A549 (cell line): ENCODE data around the gene KAT8. TPM values are rescaled to one million over a fixed set of nuclear protein-coding genes. Genes with fewer than 3 reads are reported as not detected.

Experiments used
- ATAC-seq, 2 experiments: fragments of 200-7000 bp in 1 of 2; fragments of >200 bp in 1 of 2; cut with Nextera tagmentation in 1 of 2; cut with Tn5 transposase in 1 of 2; 3 replicates each; pipeline versions ENCODE4 v1.8.0 to v1.9.1; 2018 to 2020; ENCODE audit warnings: mild to moderate bottlenecking in 1 of 2, moderate library complexity in 1 of 2
- CTCF ChIA-PET: fragments of 300-600 bp; sonication (Branson Sonifier 250); formaldehyde crosslinking; extraction: SDS; loops from one replicate; lab custom pipeline; 2021; ENCODE audit warnings: antibody characterized with exemption, inconsistent platforms; lab: Yijun Ruan, JAX
- POLR2A ChIA-PET: fragments of 350-600 bp; formaldehyde crosslinking; extraction: SDS; loops from one replicate; lab custom pipeline; 2021; ENCODE audit warnings: antibody characterized with exemption, inconsistent platforms; lab: Yijun Ruan, JAX
- DNase-seq, 2 experiments: peaks; one replicate each; pipeline versions ENCODE4 v3.0.0 to v3.0.0-alpha.2; 2011 to 2016; ENCODE audit warnings: low read depth in 1 of 2, low spot score in 1 of 2
- FAIRE-seq: peaks from 2 replicates; lab custom pipeline; 2011; peaks lifted over from hg19 to GRCh38; lab: Jason Lieb, UNC
- H3K27ac ChIP-seq, 2 experiments: fragments of >200 bp; sonication (Bioruptor Twin); formaldehyde crosslinking; 3 replicates each; pipeline ENCODE4 v1.5.1; 2016 to 2017
- H3K4me1 ChIP-seq: fragments of >200 bp; sonication (Bioruptor Twin); formaldehyde crosslinking; 3 replicates; pipeline ENCODE4 v1.6.1; 2016
- H3K4me2 ChIP-seq: fragments of >200 bp; sonication (Bioruptor Twin); formaldehyde crosslinking; 3 replicates; pipeline ENCODE4 v1.6.1; 2016
- H3K4me3 ChIP-seq: fragments of >200 bp; sonication (Bioruptor Twin); formaldehyde crosslinking; 3 replicates; pipeline ENCODE4 v1.5.1; 2016
- H3K9me3 ChIP-seq: fragments of >200 bp; sonication (Bioruptor Twin); formaldehyde crosslinking; 3 replicates; pipeline ENCODE4 v1.6.1; 2016
- BHLHE40 ChIP-seq: IDR thresholded peaks from 2 replicates; pipeline ENCODE4 v1.6.1; 2012; ENCODE audit warnings: low read depth, low read length, inconsistent platforms
- CEBPB ChIP-seq, 2 experiments: fragments of >200 bp in 1 of 2; sonication (Bioruptor Twin) in 1 of 2; formaldehyde crosslinking in 1 of 2; IDR thresholded peaks; 2 replicates each; pipeline ENCODE4 v1.6.1; 2012 to 2016
- CHD4 ChIP-seq: fragments of 200-600 bp; sonication (generic); IDR thresholded peaks from 2 replicates; pipeline ENCODE4 v1.6.1; 2016; ENCODE audit warnings: antibody characterized with exemption, mild to moderate bottlenecking, borderline replicate concordance
- HDAC2 ChIP-seq: fragments of 200-600 bp; sonication (generic); IDR thresholded peaks from 2 replicates; pipeline ENCODE4 v1.6.1; 2016
- HOXB13 ChIP-seq: fragments of 250-450 bp; sonication (Bioruptor Pico); IDR thresholded peaks from 2 replicates; pipeline ENCODE4 v1.5.0; 2020; ENCODE audit warnings: low read depth, mild to moderate bottlenecking, moderate library complexity
- HOXB5 ChIP-seq: fragments of 250-450 bp; sonication (Bioruptor Pico); IDR thresholded peaks from 2 replicates; pipeline ENCODE4 v1.5.0; 2020; ENCODE audit warnings: mild to moderate bottlenecking, moderate library complexity
- JUN ChIP-seq, 2 experiments: fragments of >200 bp; sonication (Bioruptor Twin); formaldehyde crosslinking; IDR thresholded peaks; 2 replicates in 1 of 2; 3 replicates in 1 of 2; pipeline ENCODE4 v1.6.1; 2016 to 2017
- MYC ChIP-seq: IDR thresholded peaks from 2 replicates; pipeline ENCODE4 v1.6.1; 2012; ENCODE audit warnings: mild to moderate bottlenecking, inconsistent platforms, low read length, improper control_type of control experiment, borderline replicate concordance
- NFE2L2 ChIP-seq: fragments of 150-350 bp; conservative IDR thresholded peaks from 2 replicates; pipeline ENCODE4 v1.6.1; 2014; ENCODE audit warnings: low read length
- NR3C1 ChIP-seq: fragments of >200 bp; sonication (Bioruptor Twin); formaldehyde crosslinking; IDR thresholded peaks from 3 replicates; pipeline ENCODE4 v1.6.1; 2017
- RARB ChIP-seq: fragments of 250-450 bp; sonication (Bioruptor Pico); IDR thresholded peaks from 2 replicates; pipeline ENCODE4 v1.8.0; 2021; ENCODE audit warnings: mild to moderate bottlenecking, moderate library complexity
- RCOR1 ChIP-seq: fragments of 150-350 bp; IDR thresholded peaks from 2 replicates; pipeline ENCODE4 v1.6.1; 2014; ENCODE audit warnings: antibody characterized with exemption, low read length, low read depth
- RFX5 ChIP-seq: fragments of 450-650 bp; IDR thresholded peaks from 2 replicates; pipeline ENCODE4 v1.7.1; 2014; ENCODE audit warnings: antibody characterized with exemption, mild to moderate bottlenecking, moderate library complexity
- RNF2 ChIP-seq: fragments of 200-600 bp; sonication (generic); IDR thresholded peaks from 2 replicates; pipeline ENCODE4 v1.6.1; 2016; ENCODE audit warnings: low read depth, mild to moderate bottlenecking, antibody characterized with exemption, moderate library complexity, borderline replicate concordance
- SMC3 ChIP-seq: fragments of >200 bp; sonication (Bioruptor Twin); formaldehyde crosslinking; IDR thresholded peaks from 3 replicates; pipeline ENCODE4 v1.6.1; 2018; ENCODE audit warnings: inconsistent platforms
- ZC3H11A ChIP-seq: fragments of 450-650 bp; IDR thresholded peaks from 2 replicates; pipeline ENCODE4 v1.6.1; 2014; ENCODE audit warnings: antibody characterized with exemption, mild to moderate bottlenecking
- ZFP36 ChIP-seq: fragments of 450-650 bp; IDR thresholded peaks from 2 replicates; pipeline ENCODE4 v1.6.1; 2014; ENCODE audit warnings: borderline replicate concordance; ENCODE audit not compliant: partially characterized antibody
- ZNF302 ChIP-seq: fragments of 250-450 bp; sonication (Bioruptor Pico); IDR thresholded peaks from 2 replicates; pipeline ENCODE4 v1.9.0; 2021; ENCODE audit warnings: inconsistent platforms, mild to moderate bottlenecking, moderate library complexity
- WGBS: methylation state at CpG from one replicate; pipeline ENCODE4 v1.1.6; 2017; ENCODE audit errors: missing lambda C conversion rate; 5-methylcytosine and 5-hydroxymethylcytosine counted together
- polyA plus RNA-seq, 4 experiments: library from polyadenylated mRNA; depleted of rRNA in 3 of 4; stranded (reverse); fragments of >200 nt; fragmentation: RNase III in 1 of 4; extraction: RNeasy Plus Mini Kit Qiagen cat#74134 plus additional on column Dnase treatment in 1 of 4; gene quantifications; 2 replicates in 3 of 4; 3 replicates in 1 of 4; pipeline ENCODE4 v1.2.3, GENCODE V29; 2011 to 2017
- TF ChIP-seq, protein P1 (sequence below): fragments of >200 bp; sonication (Bioruptor Twin); formaldehyde crosslinking; IDR thresholded peaks from 2 replicates; pipeline ENCODE4 v1.6.1; 2016
- TF ChIP-seq, protein P2 (sequence below): fragments of >200 bp; sonication (Bioruptor Twin); formaldehyde crosslinking; IDR thresholded peaks from 3 replicates; pipeline ENCODE4 v1.6.1; 2016
- TF ChIP-seq, protein P3 (sequence below): fragments of 250-450 bp; sonication (Bioruptor Pico); IDR thresholded peaks from 2 replicates; pipeline ENCODE4 v1.5.0; 2020; ENCODE audit warnings: low read depth, mild to moderate bottlenecking, moderate library complexity
- TF ChIP-seq, protein P4 (sequence below): fragments of 150-350 bp; IDR thresholded peaks from 2 replicates; pipeline ENCODE4 v1.6.1; 2014; ENCODE audit warnings: low read depth, mild to moderate bottlenecking, low read length
- TF ChIP-seq, protein P5 (sequence below): fragments of >200 bp; sonication (Bioruptor Twin); formaldehyde crosslinking; IDR thresholded peaks from 3 replicates; pipeline ENCODE4 v1.5.1; 2016
- TF ChIP-seq, protein P6 (sequence below): IDR thresholded peaks from 2 replicates; pipeline ENCODE4 v1.6.1; 2012
- TF ChIP-seq, protein P7 (sequence below): fragments of 450-650 bp; IDR thresholded peaks from 2 replicates; pipeline ENCODE4 v1.6.1; 2014; ENCODE audit warnings: antibody characterized with exemption
- TF ChIP-seq, protein P8 (sequence below): IDR thresholded peaks from 2 replicates; pipeline ENCODE4 v1.6.1; 2012; ENCODE audit warnings: low read depth, borderline replicate concordance

KAT8 gene
- polyA plus RNA-seq, 2 of the 4 experiments (the other 2 are of a cell fraction), result 34.4 to 42.2 TPM

DNA sequence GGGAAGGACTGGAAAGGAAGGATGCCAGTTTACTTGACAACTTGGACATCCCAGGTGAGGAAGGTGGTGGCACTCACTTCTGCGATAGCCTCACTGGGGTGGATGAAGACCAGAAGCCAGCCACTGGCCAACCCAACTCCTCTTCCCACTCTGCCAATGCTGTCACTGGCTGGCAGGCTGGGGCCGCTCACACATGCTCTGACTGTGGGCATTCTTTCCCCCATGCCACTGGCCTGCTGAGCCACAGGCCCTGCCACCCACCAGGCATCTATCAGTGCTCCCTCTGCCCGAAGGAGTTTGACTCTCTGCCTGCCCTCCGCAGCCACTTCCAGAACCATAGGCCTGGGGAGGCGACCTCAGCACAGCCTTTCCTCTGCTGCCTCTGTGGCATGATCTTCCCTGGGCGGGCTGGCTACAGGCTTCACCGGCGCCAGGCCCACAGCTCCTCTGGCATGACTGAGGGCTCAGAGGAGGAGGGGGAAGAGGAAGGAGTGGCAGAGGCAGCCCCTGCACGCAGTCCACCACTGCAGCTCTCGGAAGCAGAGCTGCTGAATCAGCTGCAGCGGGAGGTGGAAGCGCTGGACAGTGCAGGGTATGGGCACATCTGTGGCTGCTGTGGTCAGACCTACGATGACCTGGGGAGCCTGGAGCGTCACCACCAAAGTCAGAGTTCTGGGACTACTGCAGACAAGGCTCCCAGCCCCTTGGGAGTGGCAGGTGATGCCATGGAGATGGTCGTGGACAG is 38.7 kb upstream of the KAT8 start:
- Histone ChIP-seq H3K4me1 (peaks cover 10% of the 10 kb centered on the region; the same call in 2 of the 3 replicates), H3K9me3 (no peaks in the 10 kb centered on the region), H3K27ac (no peak overlapping the region), H3K4me2 (no peak overlapping the region), H3K4me3 (no peak overlapping the region)
- ChIA-PET POLR2A (no interaction called here), CTCF (interaction anchor here (1.0 to 1.6 kb wide), 2 partner anchors 16 to 29 kb away, joined by 3 to 4 read pairs; partner anchors contain the start of gene VKORC1)
- DNase-seq (no peak), FAIRE-seq (no peak), ATAC-seq (no peak)
- TF ChIP-seq, protein P1, sequence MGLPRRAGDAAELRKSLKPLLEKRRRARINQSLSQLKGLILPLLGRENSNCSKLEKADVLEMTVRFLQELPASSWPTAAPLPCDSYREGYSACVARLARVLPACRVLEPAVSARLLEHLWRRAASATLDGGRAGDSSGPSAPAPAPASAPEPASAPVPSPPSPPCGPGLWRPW, result no peak
- TF ChIP-seq HOXB13 (CRISPR knock-in tag) (no peak), RCOR1 (no peak), ZC3H11A (no peak), SMC3 (no peak), ZFP36 (no peak), JUN (IDR thresholded peaks at IDR 0.05) (no peak), ZNF302 (no peak), NFE2L2 (no peak), NR3C1 (no peak), BHLHE40 (no peak), RFX5 (no peak)
- 80% methylated on average over 7 of the region's 15 CpGs for WGBS

DNA sequence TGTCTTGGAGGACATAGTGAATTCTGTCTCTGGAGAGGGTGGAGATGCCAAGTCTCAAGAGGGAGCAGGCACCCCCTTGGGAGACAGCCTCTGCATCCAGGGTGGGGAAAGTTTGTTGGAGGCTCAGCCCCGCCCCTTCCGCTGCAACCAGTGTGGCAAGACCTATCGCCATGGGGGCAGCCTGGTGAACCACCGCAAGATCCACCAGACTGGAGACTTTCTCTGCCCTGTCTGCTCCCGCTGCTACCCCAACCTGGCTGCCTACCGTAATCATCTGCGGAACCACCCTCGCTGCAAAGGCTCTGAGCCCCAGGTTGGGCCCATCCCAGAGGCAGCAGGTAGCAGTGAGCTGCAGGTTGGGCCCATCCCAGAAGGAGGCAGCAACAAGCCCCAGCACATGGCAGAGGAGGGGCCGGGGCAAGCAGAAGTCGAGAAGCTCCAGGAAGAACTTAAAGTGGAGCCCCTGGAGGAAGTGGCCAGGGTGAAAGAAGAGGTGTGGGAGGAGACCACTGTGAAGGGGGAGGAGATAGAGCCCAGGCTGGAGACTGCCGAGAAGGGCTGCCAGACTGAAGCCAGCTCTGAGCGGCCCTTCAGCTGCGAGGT is 38.0 kb upstream of the KAT8 start:
- TF ChIP-seq, protein P2, sequence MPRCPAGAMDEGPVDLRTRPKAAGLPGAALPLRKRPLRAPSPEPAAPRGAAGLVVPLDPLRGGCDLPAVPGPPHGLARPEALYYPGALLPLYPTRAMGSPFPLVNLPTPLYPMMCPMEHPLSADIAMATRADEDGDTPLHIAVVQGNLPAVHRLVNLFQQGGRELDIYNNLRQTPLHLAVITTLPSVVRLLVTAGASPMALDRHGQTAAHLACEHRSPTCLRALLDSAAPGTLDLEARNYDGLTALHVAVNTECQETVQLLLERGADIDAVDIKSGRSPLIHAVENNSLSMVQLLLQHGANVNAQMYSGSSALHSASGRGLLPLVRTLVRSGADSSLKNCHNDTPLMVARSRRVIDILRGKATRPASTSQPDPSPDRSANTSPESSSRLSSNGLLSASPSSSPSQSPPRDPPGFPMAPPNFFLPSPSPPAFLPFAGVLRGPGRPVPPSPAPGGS, result no peak
- no peak for TF ChIP-seq HDAC2
- no peak for TF ChIP-seq MYC
- TF ChIP-seq CHD4, result no peak
- TF ChIP-seq RNF2, result no peak
- TF ChIP-seq RFX5, result no peak
- no peak for TF ChIP-seq ZNF302
- TF ChIP-seq, protein P3, sequence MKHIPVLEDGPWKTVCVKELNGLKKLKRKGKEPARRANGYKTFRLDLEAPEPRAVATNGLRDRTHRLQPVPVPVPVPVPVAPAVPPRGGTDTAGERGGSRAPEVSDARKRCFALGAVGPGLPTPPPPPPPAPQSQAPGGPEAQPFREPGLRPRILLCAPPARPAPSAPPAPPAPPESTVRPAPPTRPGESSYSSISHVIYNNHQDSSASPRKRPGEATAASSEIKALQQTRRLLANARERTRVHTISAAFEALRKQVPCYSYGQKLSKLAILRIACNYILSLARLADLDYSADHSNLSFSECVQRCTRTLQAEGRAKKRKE (CRISPR knock-in tag), result no peak
- TF ChIP-seq, protein P4, sequence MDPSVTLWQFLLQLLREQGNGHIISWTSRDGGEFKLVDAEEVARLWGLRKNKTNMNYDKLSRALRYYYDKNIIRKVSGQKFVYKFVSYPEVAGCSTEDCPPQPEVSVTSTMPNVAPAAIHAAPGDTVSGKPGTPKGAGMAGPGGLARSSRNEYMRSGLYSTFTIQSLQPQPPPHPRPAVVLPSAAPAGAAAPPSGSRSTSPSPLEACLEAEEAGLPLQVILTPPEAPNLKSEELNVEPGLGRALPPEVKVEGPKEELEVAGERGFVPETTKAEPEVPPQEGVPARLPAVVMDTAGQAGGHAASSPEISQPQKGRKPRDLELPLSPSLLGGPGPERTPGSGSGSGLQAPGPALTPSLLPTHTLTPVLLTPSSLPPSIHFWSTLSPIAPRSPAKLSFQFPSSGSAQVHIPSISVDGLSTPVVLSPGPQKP, result no peak
- TF ChIP-seq, protein P5, sequence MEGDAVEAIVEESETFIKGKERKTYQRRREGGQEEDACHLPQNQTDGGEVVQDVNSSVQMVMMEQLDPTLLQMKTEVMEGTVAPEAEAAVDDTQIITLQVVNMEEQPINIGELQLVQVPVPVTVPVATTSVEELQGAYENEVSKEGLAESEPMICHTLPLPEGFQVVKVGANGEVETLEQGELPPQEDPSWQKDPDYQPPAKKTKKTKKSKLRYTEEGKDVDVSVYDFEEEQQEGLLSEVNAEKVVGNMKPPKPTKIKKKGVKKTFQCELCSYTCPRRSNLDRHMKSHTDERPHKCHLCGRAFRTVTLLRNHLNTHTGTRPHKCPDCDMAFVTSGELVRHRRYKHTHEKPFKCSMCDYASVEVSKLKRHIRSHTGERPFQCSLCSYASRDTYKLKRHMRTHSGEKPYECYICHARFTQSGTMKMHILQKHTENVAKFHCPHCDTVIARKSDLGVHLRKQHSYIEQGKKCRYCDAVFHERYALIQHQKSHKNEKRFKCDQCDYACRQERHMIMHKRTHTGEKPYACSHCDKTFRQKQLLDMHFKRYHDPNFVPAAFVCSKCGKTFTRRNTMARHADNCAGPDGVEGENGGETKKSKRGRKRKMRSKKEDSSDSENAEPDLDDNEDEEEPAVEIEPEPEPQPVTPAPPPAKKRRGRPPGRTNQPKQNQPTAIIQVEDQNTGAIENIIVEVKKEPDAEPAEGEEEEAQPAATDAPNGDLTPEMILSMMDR, result no peak
- no peak for TF ChIP-seq RARB (CRISPR knock-in tag)
- TF ChIP-seq, protein P6, sequence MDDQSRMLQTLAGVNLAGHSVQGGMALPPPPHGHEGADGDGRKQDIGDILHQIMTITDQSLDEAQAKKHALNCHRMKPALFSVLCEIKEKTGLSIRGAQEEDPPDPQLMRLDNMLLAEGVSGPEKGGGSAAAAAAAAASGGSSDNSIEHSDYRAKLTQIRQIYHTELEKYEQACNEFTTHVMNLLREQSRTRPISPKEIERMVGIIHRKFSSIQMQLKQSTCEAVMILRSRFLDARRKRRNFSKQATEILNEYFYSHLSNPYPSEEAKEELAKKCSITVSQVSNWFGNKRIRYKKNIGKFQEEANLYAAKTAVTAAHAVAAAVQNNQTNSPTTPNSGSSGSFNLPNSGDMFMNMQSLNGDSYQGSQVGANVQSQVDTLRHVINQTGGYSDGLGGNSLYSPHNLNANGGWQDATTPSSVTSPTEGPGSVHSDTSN, result no peak
- TF ChIP-seq BHLHE40, result no peak
- TF ChIP-seq, protein P7, sequence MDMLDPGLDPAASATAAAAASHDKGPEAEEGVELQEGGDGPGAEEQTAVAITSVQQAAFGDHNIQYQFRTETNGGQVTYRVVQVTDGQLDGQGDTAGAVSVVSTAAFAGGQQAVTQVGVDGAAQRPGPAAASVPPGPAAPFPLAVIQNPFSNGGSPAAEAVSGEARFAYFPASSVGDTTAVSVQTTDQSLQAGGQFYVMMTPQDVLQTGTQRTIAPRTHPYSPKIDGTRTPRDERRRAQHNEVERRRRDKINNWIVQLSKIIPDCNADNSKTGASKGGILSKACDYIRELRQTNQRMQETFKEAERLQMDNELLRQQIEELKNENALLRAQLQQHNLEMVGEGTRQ, result no peak
- TF ChIP-seq, protein P8, sequence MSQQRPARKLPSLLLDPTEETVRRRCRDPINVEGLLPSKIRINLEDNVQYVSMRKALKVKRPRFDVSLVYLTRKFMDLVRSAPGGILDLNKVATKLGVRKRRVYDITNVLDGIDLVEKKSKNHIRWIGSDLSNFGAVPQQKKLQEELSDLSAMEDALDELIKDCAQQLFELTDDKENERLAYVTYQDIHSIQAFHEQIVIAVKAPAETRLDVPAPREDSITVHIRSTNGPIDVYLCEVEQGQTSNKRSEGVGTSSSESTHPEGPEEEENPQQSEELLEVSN, result no peak
- no peak for TF ChIP-seq CEBPB (IDR thresholded peaks at IDR 0.05)
- no peak for TF ChIP-seq HOXB5 (CRISPR knock-in tag)
- TF ChIP-seq, all 56 proteins: peak for 0
- no peak overlapping the region for H3K27ac ChIP-seq
- CTCF ChIA-PET, result interaction anchor here (1.6 kb wide), 2 partner anchors 29 to 63 kb away, joined by 4 to 5 read pairs; no protein-coding TSS in a partner anchor
- ATAC-seq (no peak), FAIRE-seq (no peak), DNase-seq (no peak)
- peaks cover 10% of the 10 kb centered on the region; the same call in 2 of the 3 replicates for H3K4me1 ChIP-seq
- POLR2A ChIA-PET, result no interaction called here
- no peaks in the 10 kb centered on the region for H3K9me3 ChIP-seq
- WGBS, result 97% methylated on average over 13 of the region's 13 CpGs
- H3K4me2 ChIP-seq, result no peak overlapping the region
- no peak overlapping the region for H3K4me3 ChIP-seq
